Renal pelvis (tissue), 4 donors: Measurements from ENCODE around the gene MGST2. TPM values are rescaled to one million over a fixed set of nuclear protein-coding genes. Genes with fewer than 3 reads are reported as not detected.
"Not testable (repeated sequence)": the region's sequence is repeated elsewhere in the genome, so short reads cannot be mapped to it uniquely, and the experiment has no call there.

Experiments
- DNase-seq: peaks from one replicate; pipeline ENCODE4 v3.0.0-alpha.2; 2013
- polyA plus RNA-seq, 3 donors: library from polyadenylated mRNA; unstranded; fragments of 120-200 nt; gene quantifications; one replicate each; pipeline ENCODE4 v1.2.1, GENCODE V29; 2013; ENCODE audit not compliant: insufficient read length in 3 of 3

MGST2 gene
- polyA plus RNA-seq, 3 donors: 56.6 to 59.9 (median 58.0) TPM

DNA sequence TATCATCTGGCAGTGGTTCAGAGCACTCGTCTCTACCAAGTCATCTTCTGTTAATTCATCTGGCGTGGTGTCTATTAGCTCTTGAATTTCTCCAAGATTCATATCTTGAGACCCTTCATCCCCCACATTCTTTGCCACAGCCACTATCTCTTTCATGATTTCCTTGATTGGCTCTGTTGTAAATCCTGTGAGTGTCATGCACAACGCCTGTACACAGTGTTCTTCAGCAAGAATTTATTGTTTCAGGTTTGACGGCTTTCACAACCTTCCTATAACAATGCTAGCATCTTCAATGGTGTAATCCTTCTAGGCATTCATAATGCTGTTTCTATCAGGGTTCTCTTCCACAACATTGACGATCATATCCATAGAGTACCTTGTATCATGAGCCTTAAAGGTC is 30.9 kb downstream of the MGST2 start:
- DNase-seq: no peak

DNA sequence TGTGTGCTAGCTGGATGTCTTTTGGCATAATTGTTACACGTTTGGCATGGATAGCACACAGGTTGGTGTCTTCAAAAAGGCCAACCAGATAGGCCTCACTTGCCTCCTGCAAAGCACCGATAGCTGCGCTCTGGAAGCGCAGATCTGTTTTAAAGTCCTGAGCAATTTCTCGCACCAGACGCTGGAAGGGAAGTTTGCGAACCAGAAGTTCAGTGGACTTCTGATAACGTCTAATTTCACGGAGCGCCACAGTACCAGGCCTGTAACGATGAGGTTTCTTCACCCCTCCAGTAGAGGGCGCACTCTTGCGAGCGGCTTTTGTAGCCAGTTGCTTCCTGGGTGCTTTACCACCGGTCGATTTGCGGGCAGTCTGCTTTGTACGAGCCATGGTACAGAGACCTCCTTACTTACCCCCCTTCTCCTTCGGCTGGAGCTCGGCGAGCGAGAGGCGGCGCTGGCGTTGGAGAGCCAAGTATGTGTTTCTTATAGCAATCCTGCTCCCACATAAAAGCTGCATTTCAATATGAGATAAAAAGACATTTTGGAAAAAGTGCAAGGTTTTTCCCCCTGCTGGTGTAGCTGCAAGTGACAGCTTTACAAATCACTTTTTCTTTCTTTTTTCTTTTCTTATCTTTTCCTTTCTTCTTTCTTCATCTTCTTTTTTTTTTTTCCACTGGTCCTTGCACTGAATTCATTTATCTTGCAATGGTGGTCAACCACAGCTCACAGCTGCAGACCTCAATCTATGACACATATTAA is 32.7 kb downstream of the MGST2 start:
- not testable (repeated sequence) for DNase-seq

DNA sequence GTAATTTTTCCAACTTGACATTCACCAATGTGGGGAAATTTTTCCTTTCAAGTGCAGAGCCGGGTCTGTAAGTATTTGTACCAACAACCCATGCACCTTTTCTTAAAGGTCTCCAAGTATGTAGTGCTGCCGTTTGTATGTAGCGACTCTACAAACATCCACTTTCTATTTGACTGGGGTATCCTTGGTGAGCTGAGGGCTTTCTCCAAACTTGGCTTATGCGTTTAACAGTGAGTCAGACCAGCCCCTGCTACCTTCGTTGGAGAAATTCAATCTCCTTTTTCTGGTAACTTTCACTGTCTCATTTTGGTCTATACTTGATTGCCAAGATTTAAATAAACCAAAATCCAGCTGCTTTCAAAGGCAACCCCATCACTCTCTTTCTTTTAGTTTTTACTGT is 34.9 kb downstream of the MGST2 start:
- DNase-seq: no peak

DNA sequence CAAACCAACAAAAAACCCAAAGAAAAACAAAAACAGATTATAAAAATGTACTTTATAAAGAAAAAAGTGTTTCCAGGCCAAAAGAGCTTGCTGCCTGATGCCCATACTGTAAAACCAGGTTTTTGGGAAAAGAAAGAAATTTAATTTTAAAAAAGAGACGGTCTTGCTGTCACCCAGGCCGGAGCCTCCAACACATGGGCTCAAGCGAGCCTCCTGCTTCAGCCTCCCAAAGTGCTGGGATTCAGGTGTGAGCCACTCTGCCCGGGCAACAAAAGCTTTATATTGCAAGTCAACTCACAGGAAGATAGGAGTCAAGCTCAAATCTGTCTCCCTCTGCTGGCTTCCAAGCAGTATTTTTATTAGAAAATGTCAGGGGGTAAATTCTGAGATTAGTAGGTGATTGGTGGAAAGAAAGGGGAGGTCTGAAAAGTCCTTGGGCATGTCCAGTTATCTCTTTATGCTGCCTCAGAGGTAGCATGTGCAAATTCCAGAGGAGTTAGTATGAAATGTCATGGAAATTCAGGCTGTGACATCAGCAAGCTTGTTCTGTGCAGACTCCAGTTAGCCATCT is 39.4 kb downstream of the MGST2 start:
- DNase-seq: no peak

DNA sequence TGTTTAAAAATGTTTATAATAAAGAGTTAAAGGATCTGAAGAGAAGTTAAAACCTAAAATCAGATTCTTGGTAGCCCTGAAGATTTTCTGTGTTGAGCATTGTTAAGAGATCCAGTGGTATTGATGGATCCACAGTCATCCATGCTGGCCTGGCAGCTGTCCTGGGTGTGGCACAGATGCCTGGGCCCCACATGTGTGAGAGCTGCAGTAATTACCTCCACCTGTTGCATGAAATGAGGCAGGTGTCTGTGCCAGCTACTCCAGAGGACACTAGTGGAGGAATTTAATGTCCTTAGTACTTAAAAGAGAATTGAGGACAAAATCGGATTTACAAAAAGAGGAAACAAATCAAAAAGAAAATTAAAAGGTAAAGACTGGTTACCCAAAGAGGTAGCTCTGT is 44.0 kb downstream of the MGST2 start:
- no peak for DNase-seq

DNA sequence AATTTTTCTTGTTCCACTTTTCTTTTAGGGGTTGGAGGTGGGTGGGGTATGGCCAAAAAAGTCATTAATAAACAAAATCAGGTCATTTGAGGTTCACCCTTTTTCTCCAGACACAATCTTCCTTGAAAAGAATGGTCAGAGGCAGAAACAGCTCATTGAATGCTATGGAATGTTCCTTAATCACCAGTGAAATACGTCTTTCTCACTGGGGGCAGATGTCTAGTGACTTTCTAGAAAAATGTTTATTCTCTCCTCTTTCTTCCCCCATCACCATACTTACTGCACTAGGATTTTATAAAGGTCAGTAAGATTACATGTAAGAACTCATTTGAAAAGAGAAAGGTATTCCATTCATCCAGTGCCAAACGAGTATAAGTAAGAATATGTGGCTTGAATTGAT is 44.5 kb downstream of the MGST2 start:
- DNase-seq: no peak

DNA sequence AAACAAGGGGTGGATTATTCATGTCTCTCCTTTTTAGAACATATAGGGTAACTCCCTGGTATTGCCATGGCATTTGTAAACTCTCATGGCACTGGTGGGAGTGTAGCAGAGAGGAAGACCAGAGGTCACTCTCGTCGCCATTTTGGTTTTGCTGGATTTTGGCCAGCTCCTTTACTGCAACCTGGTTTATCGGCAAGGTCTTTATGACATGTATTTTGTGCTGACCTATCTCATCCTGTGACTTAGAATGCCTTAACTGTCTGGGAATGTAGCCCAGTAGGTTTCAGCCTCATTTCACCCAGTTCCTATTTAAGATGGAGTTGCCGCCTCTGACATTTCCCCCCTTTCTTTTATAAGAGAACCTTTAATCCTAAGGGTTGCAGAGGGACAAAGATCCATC is 45.8 kb downstream of the MGST2 start:
- no peak for DNase-seq

DNA sequence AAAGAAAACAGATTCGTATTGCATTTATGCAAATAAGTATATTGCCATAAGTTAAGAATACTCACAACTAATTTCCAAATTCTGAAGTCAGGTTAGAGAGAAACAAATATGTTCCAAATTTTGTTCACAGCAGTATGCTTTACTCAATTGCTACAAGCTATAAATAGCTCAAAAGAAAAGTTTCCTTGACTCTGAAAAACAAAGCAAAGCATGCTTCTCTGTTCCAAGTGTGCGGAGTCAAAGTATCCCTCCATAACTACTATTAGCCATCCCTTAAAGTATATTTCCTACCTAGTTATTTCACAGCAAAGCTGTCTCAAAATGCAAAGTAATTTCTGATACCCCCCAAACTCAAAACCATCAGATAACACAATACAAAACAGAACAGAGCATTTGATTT is 47.3 kb downstream of the MGST2 start:
- no peak for DNase-seq

DNA sequence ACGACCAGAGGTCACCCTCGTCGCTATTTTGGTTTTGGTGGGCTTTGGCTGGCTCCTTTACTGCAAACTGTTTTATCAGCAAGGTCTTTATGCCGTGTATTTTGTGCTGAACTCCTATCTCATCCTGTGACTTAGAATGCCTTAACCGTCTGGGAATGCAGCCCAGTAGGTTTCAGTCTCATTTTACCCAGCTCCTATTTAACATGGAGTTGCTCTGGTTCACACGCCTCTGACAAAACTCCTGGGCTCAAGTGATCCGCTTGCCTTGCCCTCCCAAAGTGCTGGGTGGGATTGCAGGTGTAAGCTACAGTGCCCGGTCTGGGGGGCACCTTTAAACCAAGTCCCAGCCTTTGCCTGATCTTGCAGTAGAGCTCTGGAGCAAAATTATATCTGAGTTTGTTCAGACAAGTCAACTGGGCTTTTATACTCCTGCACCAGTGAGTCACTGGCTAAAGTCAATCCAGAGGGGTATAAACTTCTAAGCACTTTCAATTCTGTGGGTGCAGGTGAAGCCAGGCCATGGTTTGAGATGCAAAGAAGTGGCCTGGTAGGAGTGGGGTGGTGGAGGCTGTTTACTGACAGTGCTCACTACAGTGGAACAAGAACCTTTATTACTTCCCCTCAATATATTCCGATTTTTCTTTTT is 50.2 kb downstream of the MGST2 start:
- no peak for DNase-seq

DNA sequence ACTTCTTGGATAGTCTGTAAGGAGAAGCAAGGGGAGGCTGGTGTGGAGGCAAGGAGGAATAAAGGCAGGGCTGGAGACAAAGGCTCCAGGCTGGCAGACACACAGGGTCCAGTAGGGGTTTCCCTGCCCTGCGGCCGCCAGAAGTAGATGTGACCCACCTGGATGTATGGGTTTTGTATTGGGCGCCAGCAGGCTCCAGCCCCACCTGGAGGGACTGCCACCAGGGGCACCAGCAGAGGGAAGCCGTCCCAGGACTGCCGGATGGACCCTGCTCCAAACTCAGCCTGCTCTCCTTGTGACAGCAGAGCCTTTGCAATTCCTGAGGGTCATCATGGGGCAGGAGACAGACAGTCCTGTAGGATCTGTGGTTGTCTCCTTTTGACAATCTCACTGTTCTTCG is 52.7 kb downstream of the MGST2 start:
- no peak for DNase-seq

DNA sequence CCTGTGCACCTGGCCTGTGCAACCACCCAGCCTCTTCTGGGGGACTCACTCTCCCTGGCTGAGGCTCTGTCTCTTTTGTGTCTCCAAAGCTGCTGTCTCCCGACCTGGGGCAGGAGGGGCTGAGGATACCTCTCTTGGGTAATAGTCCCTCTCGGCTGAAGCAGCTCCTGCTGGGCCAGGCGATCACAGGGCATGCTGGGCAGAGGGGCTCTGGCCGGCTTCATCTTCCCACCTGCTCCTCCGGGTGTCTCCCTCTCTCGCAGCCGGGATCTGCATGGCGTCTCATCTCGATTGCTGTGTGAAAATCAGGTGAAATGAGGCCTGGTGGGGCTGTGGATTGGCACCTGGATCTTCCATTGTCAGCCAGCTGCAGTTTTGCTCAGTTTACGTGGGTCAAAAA is 53.2 kb downstream of the MGST2 start:
- no peak for DNase-seq

DNA sequence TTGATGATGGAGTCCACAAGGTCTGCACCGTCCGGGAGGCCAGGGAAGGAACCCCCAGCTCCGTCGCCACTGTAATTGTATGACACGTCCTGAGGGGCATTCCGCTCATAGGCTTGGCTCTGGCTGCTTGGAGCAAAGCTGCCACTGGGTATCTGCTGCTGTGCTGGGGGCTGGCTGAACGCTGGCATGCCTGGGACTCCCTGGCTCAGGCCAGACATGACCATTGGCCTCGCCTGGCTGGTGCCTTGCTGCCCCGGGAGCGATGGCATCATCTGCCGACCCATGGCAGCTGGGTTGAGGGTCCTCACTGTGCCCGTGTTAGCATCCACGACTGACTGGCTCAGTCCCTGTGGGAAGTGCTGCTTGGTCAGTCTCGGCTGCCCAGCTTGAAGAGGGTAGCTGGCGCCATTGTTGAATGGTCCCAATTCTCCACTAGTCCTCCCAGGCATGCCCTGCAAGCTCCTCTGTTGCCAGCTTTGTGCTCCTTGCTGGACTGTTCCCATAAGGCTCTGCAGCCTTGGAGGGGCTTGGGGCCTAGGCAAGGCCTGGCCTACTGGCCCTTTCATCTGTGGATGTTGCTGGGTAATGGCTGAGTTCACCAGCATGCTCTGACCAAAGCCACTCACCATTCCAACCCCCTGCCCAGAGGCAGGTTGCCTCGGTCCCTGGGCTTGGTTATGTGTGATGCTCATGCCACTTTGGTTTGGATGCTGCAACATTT is 53.9 kb downstream of the MGST2 start:
- no peak for DNase-seq

DNA sequence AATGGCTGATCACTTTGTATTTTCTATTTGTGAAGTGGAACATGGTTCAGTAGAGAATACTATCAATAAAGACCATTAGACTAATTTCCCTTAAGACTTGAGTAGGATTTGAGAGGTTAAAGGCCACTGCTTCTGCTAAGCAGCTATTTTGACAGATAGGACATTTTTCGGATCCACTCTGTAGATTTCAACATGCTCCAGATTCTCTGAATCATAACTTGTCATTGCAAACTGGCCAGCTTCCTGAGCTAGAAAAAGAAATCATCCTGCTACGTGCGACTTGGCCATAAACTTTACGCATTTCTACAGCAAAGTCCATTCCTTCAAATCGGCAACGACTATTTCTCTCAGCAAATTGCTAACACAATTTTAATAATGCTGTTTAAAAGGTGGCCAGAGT is 55.2 kb downstream of the MGST2 start:
- no peak for DNase-seq

DNA sequence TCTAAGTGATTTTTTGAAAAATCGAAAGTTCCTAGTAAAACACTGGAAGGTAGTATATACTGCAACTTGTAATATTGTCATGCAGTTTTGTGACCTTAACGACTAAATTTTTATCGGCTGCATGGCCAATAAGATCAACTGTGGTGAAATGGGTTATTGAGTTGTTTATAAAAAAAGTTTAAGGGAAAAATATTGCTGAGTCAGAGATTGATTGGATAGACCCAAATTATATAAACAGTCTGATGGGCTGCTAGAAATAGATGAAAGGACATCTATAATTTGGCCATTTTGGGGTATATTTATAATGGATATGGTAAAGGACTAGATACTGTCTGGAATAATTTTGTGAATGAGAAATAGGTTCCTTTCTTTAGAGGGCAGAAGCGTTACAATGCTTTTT is 56.2 kb downstream of the MGST2 start:
- no peak for DNase-seq

DNA sequence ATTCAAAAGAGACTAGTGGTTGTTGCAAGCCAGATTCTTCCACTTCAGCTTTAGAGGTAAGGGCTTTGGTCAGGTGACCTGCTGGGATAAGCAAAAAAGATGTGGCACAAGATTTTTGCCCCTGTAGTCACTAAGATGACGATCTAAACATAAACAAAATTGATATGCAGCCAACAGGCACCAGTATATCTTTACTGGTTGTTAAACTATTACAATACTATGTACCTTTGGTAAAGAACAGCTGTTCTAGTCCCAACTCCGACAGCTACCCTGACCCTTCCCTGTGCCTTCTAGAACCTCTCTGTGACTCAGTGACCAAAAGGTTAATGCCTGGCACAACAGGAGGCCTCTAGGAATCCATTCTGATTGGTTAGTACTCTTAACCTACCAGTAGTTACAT is 59.6 kb downstream of the MGST2 start:
- DNase-seq: no peak

DNA sequence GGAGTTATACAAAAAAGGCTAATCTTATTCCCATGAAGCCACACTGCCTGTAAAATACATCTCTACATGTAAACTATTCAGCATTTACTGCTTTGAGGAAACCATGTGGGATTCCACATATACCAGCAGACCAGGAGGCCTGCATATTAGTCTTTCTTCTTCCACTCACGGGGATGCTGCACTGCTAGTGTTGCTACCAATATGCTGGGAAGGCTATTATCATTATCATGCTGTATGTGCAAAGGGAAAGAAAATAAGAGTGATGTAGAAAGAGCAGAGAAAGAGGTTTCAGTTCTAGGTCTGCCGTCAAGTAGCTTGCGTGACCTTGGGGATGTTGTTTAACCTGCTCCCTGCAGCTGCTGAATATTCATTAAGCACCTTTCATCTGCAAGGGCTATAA is 61.0 kb downstream of the MGST2 start:
- no peak for DNase-seq

DNA sequence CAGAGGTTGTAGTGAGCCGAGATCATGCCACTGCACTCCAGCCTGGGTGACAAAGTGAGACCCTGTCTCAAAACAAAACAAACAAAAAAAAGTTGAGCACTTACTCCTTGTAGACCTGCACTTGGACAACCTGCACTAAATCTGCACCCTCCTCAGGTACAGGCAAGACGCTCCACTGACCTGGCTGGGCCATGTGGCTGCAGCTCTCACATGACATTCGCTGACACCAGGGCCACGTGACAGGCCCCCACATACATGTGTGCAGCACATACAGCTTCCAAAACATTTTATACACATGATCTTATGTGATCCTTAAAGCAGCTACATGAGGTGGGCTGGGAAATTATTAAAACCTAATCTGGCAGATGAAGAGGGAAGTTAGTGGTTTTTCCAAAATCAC is 62.5 kb downstream of the MGST2 start:
- DNase-seq: no peak

DNA sequence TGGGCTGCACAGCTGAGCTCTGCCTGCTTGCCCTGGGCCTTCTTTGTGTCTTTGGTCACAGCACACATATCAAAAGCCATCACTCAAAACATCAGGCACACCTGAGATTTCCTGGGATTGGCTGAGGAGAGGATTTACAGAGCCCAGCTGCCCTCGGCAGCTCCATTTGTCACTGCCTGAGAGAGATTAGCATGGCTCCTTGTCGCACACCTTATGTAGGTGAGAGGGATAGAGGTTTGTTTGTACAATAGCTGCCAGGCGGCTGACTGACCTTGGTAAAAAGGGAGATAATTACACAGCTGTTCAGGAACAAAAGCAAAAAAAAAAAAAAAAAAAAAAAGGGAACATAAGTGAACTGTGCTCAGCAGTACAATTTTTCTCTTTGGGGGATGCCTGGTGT is 63.2 kb downstream of the MGST2 start:
- DNase-seq: no peak

DNA sequence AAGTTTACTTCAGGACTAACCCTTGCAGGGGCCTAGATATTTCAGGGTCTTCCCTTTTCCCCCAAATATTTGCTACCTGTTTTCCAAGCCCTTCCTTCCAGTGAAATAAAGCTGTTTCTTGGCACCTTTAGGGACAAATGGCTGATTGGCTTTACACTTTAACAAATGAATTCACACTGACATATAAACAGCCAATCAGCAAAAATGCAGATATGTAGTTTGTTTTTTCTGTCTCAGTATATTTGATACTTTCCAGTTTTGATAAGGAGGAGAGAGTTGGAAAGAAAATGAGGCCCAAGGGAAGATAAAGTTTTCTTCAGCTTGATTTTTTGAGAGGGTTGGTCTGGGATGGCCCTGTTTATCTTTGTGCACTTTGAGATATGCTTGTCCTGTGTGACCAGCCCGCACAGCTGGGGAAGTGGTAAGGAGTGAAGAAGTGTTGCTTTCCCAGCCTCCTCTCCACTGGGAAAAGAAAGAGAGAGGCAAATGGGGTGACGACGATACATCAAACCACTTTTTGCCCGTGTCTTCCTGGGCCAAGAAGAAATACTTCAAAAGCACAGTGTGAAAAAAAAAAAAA is 67.5 kb downstream of the MGST2 start:
- no peak for DNase-seq

DNA sequence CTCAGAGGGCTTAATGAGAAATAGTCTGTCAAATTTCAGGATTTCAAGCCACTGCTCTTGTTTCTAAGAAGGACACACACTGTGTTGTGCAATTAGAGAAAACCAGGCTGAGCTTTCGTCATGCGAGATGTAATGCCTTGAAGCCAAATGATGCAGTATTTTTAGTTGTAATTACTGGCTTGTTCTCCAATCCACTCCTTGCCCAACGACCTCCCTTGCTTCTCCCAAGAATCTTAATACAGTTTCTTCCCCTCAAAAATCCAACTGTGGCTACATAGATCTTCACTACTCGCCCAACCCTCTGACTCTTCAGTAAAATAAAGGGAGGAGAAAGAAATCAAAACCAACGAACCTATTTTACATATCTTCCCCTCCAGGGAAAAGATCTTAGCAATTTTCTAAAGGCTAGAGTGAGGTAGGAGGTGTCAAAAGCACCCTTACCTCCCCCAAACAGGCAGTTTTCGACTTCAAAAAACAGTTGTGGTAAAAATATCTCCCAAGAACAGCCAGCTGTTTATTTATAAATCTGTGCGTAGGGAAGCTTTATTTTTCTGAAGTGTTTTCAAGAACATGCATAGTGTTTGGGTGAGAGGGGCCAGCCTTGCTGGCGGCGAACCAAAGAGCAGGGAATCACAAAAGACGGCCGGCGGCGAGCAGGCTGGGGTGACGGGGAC is 68.7 kb downstream of the MGST2 start:
- DNase-seq: no peak

DNA sequence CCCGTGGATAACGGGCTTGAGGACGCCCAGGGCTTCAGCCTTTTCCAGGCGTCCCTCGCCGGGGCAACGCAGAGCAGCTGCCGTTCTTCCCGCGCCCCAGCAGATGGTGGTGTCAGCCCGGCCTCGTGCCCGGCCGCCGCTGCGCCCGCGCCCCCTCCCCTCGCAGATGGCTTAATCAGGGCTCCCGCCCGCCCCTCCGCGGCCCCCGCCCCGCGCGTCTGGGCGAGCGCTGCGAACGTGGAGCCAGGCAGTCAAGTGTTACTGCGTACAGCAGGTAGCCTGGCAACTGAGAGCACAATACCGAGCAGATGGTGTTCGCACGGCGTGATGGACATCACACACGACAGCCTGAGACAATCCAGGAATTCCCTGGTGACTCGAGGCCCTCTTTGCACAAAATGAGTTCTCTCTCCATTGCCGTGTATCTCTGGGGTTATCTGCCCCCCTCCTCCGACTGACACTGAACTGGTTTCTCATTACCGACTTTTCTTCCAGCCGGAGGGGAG is 69.3 kb downstream of the MGST2 start:
- DNase-seq: peak; percentile 96
